ENCODE results near the gene MYH16.

The MYH16 gene

DNA sequence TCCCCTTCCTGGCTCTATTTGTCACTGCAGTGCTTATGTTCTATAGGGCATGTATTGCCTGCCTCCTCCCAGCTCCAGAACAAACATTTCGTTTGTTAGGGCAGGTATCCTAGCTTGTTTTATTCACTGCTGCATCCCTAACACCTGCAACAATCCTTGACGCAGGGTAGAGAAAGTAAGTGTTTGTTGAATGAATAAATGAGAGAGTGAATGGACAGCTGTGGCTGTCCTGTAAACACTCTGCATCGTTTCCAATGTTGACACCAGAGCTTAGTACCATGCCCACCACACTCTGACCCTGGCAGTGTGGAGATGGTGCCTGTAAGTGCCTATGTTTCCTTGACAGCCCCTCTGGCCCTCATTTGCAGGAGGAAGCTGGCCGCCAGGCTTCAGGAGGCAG is 21.0 kb downstream of the MYH16 start:
- Histone ChIP-seq H2AK5ac (ENCODE audit: low read depth, low read length) (no peak overlapping the region), H3K4ac (ENCODE audit: low read length) (no peak overlapping the region), H3K27me3 (ENCODE audit: control insufficient read depth in 3 of 3, insufficient read depth in 3 of 3, low read depth in 1 of 3, low read length in 3 of 3) (no peaks in the 10 kb centered on the region), H4K8ac (ENCODE audit: low read depth, low read length) (no peak overlapping the region), H3K14ac (ENCODE audit: low read length) (no peak overlapping the region), H2BK15ac (ENCODE audit: low read length) (no peak overlapping the region), H2BK12ac (ENCODE audit: low read length) (no peak overlapping the region), H2AFZ (ENCODE audit: low read length) (no peak overlapping the region), H3K4me1 (ENCODE audit: control insufficient read depth in 2 of 2, insufficient read depth in 1 of 2, low read depth in 1 of 2, low read length in 2 of 2) (no peaks in the 10 kb centered on the region), H3K9ac (ENCODE audit: low read depth, low read length, poor library complexity) (no peak overlapping the region), H3K27ac (replicated peaks; ENCODE audit: low read length) (no peak overlapping the region), H3K4me2 (ENCODE audit: insufficient read depth, low read length, poor library complexity, severe bottlenecking) (no peak overlapping the region), H3K36me3 (replicated peaks in 1 of 2; ENCODE audit: control insufficient read depth in 2 of 2, insufficient read depth in 2 of 2, low read length in 2 of 2) (no peaks in the 10 kb centered on the region), H2BK120ac (ENCODE audit: low read depth, low read length) (no peak overlapping the region), H3K23ac (ENCODE audit: low read depth, low read length, poor library complexity) (no peak overlapping the region), H3K18ac (ENCODE audit: low read length) (no peak overlapping the region), H2BK5ac (ENCODE audit: low read length) (peak overlapping the region; percentile 3), H3K9me3 (replicated peaks in 1 of 2; ENCODE audit: control insufficient read depth in 2 of 2, insufficient read depth in 1 of 2, low read depth in 1 of 2, low read length in 2 of 2) (no peaks in the 10 kb centered on the region), H3K4me3 (ENCODE audit: low read length in 2 of 2) (no peak overlapping the region), H3K79me1 (ENCODE audit: low read depth, low read length) (no peaks in the 10 kb centered on the region), H4K91ac (ENCODE audit: low read depth, low read length, poor library complexity) (no peak overlapping the region)
- WGBS, 2 donors (ENCODE audit: extremely low coverage in 2 of 2, insufficient read length in 2 of 2, insufficient replicate concordance in 1 of 2): no CpG with 5 or more reads among the region's 4 CpGs
- no peak for DNase-seq (ENCODE audit: low spot score)

DNA sequence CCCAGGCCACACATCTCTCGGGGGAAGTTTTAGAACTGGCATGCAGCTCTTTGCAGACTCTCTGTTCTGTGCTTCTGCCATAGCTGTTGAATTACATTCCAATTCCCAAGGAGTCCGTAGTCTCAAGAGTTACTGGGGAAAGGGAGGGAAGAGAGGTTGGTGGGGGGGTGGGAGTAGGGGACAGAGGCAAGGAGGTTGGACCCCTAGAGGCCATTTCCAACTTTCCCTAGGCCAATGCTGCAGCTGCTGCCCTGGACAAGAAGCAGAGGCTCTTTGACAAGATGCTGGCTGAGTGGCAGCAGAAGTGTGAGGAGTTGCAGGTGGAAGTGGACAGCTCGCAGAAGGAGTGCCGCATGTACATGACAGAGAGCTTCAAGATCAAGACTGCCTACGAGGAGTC is 23.8 kb downstream of the MYH16 start:
- Histone ChIP-seq H2AK5ac (ENCODE audit: low read depth, low read length) (no peak overlapping the region), H2BK12ac (ENCODE audit: low read length) (no peak overlapping the region), H3K18ac (ENCODE audit: low read length) (no peak overlapping the region), H3K14ac (ENCODE audit: low read length) (no peak overlapping the region), H3K36me3 (replicated peaks in 1 of 2; ENCODE audit: control insufficient read depth in 2 of 2, insufficient read depth in 2 of 2, low read length in 2 of 2) (no peaks in the 10 kb centered on the region), H4K8ac (ENCODE audit: low read depth, low read length) (no peak overlapping the region), H3K27ac (replicated peaks; ENCODE audit: low read length) (no peak overlapping the region), H2BK120ac (ENCODE audit: low read depth, low read length) (no peak overlapping the region), H3K4me1 (ENCODE audit: control insufficient read depth in 2 of 2, insufficient read depth in 1 of 2, low read depth in 1 of 2, low read length in 2 of 2) (no peaks in the 10 kb centered on the region), H2BK5ac (ENCODE audit: low read length) (no peak overlapping the region), H2AFZ (ENCODE audit: low read length) (no peak overlapping the region), H3K9ac (ENCODE audit: low read depth, low read length, poor library complexity) (no peak overlapping the region), H3K9me3 (replicated peaks in 1 of 2; ENCODE audit: control insufficient read depth in 2 of 2, insufficient read depth in 1 of 2, low read depth in 1 of 2, low read length in 2 of 2) (no peaks in the 10 kb centered on the region), H2BK15ac (ENCODE audit: low read length) (no peak overlapping the region), H3K4me3 (ENCODE audit: low read length in 2 of 2) (no peak overlapping the region), H3K4me2 (ENCODE audit: insufficient read depth, low read length, poor library complexity, severe bottlenecking) (no peak overlapping the region), H3K79me1 (ENCODE audit: low read depth, low read length) (no peaks in the 10 kb centered on the region), H4K91ac (ENCODE audit: low read depth, low read length, poor library complexity) (no peak overlapping the region), H3K27me3 (ENCODE audit: control insufficient read depth in 3 of 3, insufficient read depth in 3 of 3, low read depth in 1 of 3, low read length in 3 of 3) (no peaks in the 10 kb centered on the region), H3K4ac (ENCODE audit: low read length) (no peak overlapping the region), H3K23ac (ENCODE audit: low read depth, low read length, poor library complexity) (no peak overlapping the region)
- no peak for DNase-seq (ENCODE audit: low spot score)
- no CpG with 5 or more reads among the region's 5 CpGs for WGBS, 2 donors (ENCODE audit: extremely low coverage in 2 of 2, insufficient read length in 2 of 2, insufficient replicate concordance in 1 of 2)

- Histone ChIP-seq H3K4ac (ENCODE audit: low read length) (peak overlapping the region; percentile 93), H2AK5ac (ENCODE audit: low read depth, low read length) (peak overlapping the region; percentile 88), H2BK120ac (ENCODE audit: low read depth, low read length) (no peak overlapping the region), H3K9ac (ENCODE audit: low read depth, low read length, poor library complexity) (peak overlapping the region; percentile 70), H4K91ac (ENCODE audit: low read depth, low read length, poor library complexity) (no peak overlapping the region), H2BK15ac (ENCODE audit: low read length) (no peak overlapping the region), H3K23ac (ENCODE audit: low read depth, low read length, poor library complexity) (peak overlapping the region; percentile 93), H3K18ac (ENCODE audit: low read length) (peak overlapping the region; percentile 74), H3K27me3 (ENCODE audit: control insufficient read depth in 3 of 3, insufficient read depth in 3 of 3, low read depth in 1 of 3, low read length in 3 of 3) (no peaks in the 10 kb centered on the region), H3K79me1 (ENCODE audit: low read depth, low read length) (no peaks in the 10 kb centered on the region), H3K14ac (ENCODE audit: low read length) (peak overlapping the region; percentile 84), H3K9me3 (replicated peaks in 1 of 2; ENCODE audit: control insufficient read depth in 2 of 2, insufficient read depth in 1 of 2, low read depth in 1 of 2, low read length in 2 of 2) (no peaks in the 10 kb centered on the region), H3K4me2 (ENCODE audit: insufficient read depth, low read length, poor library complexity, severe bottlenecking) (no peak overlapping the region), H3K27ac (replicated peaks; ENCODE audit: low read length) (no peak overlapping the region), H2AFZ (ENCODE audit: low read length) (no peak overlapping the region), H2BK12ac (ENCODE audit: low read length) (no peak overlapping the region), H3K36me3 (replicated peaks in 1 of 2; ENCODE audit: control insufficient read depth in 2 of 2, insufficient read depth in 2 of 2, low read length in 2 of 2) (no peaks in the 10 kb centered on the region), H3K4me1 (ENCODE audit: control insufficient read depth in 2 of 2, insufficient read depth in 1 of 2, low read depth in 1 of 2, low read length in 2 of 2) (no peaks in the 10 kb centered on the region), H2BK5ac (ENCODE audit: low read length) (peak overlapping the region; percentile 75), H3K4me3 (ENCODE audit: low read length in 2 of 2) (peak overlapping the region in 1 of 2 donors; percentile 49), H4K8ac (ENCODE audit: low read depth, low read length) (peak overlapping the region; percentile 48)
- no peak for DNase-seq (ENCODE audit: low spot score)
- no CpG with 5 or more reads among the region's 19 CpGs for WGBS, 2 donors (ENCODE audit: extremely low coverage in 2 of 2, insufficient read length in 2 of 2, insufficient replicate concordance in 1 of 2)
Observed at GRCh38 chr7:99301496-99301895, 28.9 kb downstream of the MYH16 start.

GRCh38 chr7:99305473-99306260 is 33.0 kb downstream of the MYH16 start:
- Histone ChIP-seq H4K8ac (ENCODE audit: low read depth, low read length) (no peak overlapping the region), H3K36me3 (replicated peaks in 1 of 2; ENCODE audit: control insufficient read depth in 2 of 2, insufficient read depth in 2 of 2, low read length in 2 of 2) (no peaks in the 10 kb centered on the region), H3K9ac (ENCODE audit: low read depth, low read length, poor library complexity) (peak overlapping the region; percentile 27), H3K27ac (replicated peaks; ENCODE audit: low read length) (no peak overlapping the region), H3K9me3 (replicated peaks in 1 of 2; ENCODE audit: control insufficient read depth in 2 of 2, insufficient read depth in 1 of 2, low read depth in 1 of 2, low read length in 2 of 2) (peaks cover 4 to 6% of the 10 kb centered on the region in 2 donors), H3K4ac (ENCODE audit: low read length) (no peak overlapping the region), H2AK5ac (ENCODE audit: low read depth, low read length) (no peak overlapping the region), H2BK5ac (ENCODE audit: low read length) (no peak overlapping the region), H2BK15ac (ENCODE audit: low read length) (no peak overlapping the region), H3K4me1 (ENCODE audit: control insufficient read depth in 2 of 2, insufficient read depth in 1 of 2, low read depth in 1 of 2, low read length in 2 of 2) (no peaks in the 10 kb centered on the region), H2BK120ac (ENCODE audit: low read depth, low read length) (no peak overlapping the region), H4K91ac (ENCODE audit: low read depth, low read length, poor library complexity) (no peak overlapping the region), H3K4me2 (ENCODE audit: insufficient read depth, low read length, poor library complexity, severe bottlenecking) (no peak overlapping the region), H3K18ac (ENCODE audit: low read length) (no peak overlapping the region), H3K27me3 (ENCODE audit: control insufficient read depth in 3 of 3, insufficient read depth in 3 of 3, low read depth in 1 of 3, low read length in 3 of 3) (no peaks in the 10 kb centered on the region), H3K79me1 (ENCODE audit: low read depth, low read length) (no peaks in the 10 kb centered on the region), H3K23ac (ENCODE audit: low read depth, low read length, poor library complexity) (no peak overlapping the region), H3K14ac (ENCODE audit: low read length) (no peak overlapping the region), H2BK12ac (ENCODE audit: low read length) (no peak overlapping the region), H3K4me3 (ENCODE audit: low read length in 2 of 2) (no peak overlapping the region), H2AFZ (ENCODE audit: low read length) (no peak overlapping the region)
- no CpG with 5 or more reads among the region's 16 CpGs for WGBS, 2 donors (ENCODE audit: extremely low coverage in 2 of 2, insufficient read length in 2 of 2, insufficient replicate concordance in 1 of 2)
- DNase-seq (ENCODE audit: low spot score): no peak
